Retinal pigment epithelial cell (primary cell): ENCODE results near the gene FAM170B.

ENCODE experiments used
- DNase-seq: peaks from one replicate; pipeline ENCODE4 v3.0.0-alpha.2; 2010; ENCODE audit warnings: low read depth
- H3K4me3 ChIP-seq: 2 replicates; pipeline ENCODE4 v1.5.1; 2011; ENCODE audit warnings: mild to moderate bottlenecking, low read length, control low read depth, moderate library complexity
- TF ChIP-seq, protein P1 (sequence below): conservative IDR thresholded peaks from 2 replicates; pipeline ENCODE4 v1.5.1; 2011; ENCODE audit warnings: low read depth, low read length, control low read depth, inconsistent platforms

FAM170B gene

GRCh38 chr10:49140304-49141177 lies 6.7 kb upstream of the FAM170B start:
- no peak overlapping the region for H3K4me3 ChIP-seq
- TF ChIP-seq, protein P1, sequence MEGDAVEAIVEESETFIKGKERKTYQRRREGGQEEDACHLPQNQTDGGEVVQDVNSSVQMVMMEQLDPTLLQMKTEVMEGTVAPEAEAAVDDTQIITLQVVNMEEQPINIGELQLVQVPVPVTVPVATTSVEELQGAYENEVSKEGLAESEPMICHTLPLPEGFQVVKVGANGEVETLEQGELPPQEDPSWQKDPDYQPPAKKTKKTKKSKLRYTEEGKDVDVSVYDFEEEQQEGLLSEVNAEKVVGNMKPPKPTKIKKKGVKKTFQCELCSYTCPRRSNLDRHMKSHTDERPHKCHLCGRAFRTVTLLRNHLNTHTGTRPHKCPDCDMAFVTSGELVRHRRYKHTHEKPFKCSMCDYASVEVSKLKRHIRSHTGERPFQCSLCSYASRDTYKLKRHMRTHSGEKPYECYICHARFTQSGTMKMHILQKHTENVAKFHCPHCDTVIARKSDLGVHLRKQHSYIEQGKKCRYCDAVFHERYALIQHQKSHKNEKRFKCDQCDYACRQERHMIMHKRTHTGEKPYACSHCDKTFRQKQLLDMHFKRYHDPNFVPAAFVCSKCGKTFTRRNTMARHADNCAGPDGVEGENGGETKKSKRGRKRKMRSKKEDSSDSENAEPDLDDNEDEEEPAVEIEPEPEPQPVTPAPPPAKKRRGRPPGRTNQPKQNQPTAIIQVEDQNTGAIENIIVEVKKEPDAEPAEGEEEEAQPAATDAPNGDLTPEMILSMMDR, result no peak
- DNase-seq, result no peak

GRCh38 chr10:49139846-49140195 lies 6.0 kb upstream of the FAM170B start:
- H3K4me3 ChIP-seq, result no peak overlapping the region
- peak; percentile 77 for DNase-seq
- TF ChIP-seq, protein P1, result no peak

- DNase-seq, result no peak
- no peak overlapping the region for H3K4me3 ChIP-seq
Observed at GRCh38 chr10:49139028-49139845, 5.4 kb upstream of the FAM170B start.

DNA sequence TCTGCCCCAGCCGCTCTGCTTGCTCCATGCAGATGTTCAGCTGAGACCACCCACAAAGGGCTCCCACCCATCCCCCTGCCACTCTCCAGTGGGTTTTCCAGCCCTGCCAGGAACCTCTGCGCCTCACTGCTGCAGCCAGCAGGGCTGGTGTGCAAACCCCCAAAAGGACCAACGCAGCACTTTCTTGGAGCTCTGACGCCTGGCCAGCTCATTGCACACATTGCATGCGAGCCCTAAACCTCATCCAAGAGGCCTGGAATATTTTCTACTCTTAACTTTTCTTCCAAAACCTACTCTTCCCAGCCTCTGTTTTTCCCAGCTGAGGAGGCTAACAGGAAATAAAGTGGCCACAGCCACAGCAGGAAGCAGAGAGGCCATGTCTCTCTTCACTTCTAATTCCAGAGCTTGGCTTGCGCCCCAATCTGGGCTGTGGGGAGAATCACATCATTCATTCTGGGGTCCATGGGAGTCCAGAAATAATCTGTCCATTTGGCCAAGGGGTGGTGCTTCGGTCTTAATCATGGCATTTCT lies 4.6 kb upstream of the FAM170B start:
- no peak for DNase-seq

More at GRCh38 chr10:49139028-49139845, 5.4 kb upstream of the FAM170B start:
- TF ChIP-seq, protein P1, result no peak

DNA sequence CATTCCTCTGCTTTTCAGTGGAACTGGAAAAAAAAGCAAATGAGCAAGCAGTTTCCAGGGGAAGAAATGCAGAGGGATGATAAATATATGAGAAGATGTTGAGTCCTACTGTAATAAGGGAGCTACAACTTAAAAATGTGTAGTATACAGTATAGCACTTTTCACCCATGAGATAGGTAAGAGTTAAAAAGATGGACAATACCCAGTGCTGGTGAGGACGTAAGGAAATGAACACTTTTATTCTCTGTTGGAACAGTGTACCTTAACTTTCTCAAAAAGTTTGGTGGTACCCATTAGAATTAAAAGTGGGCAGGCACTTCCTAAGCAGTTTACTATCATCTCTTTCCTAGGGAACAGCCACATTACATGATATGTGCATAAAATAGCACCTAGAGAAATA lies 2.7 kb upstream of the FAM170B start:
- no peak overlapping the region for H3K4me3 ChIP-seq
- DNase-seq, result no peak
- TF ChIP-seq, protein P1, result no peak

More for the DNA sequence above, 4.6 kb upstream of the FAM170B start:
- H3K4me3 ChIP-seq, result no peak overlapping the region
- TF ChIP-seq, protein P1, result no peak

DNA sequence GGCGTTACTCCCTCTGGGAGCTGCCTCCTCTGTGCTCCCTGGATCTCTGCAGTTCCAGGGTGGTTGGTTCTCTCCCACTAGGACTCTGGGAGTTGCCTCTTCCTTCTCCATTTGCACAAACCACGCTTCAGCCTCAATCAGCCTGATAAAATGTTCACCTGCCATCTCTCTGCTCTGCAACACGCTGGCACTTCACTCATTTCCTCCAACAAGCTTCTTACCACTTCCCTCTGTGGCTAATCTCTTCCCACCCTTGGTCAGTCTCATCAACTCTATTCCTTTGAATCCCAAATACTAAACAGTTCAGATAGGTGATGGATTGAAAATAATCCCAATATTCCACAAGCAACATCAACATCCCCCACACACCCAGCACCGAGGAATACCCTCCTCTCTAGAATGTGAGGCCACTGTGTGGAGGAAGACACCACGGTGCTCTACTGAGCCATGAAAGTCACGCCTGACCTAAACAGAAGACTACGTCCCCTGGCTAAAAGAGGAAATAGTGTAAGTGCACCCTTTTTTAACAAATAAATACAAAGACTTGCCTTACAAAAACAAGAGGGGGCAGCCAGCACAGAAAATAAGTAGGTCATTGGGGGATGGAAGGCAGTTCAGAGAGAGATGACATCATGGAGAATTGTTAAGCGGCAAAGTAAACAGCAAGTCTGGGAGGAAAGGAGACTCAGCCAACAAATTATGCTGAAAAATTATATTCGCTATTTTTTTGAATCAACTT lies 1.9 kb upstream of the FAM170B start:
- no peak for DNase-seq
- no peak overlapping the region for H3K4me3 ChIP-seq

More for the DNA sequence above, 1.9 kb upstream of the FAM170B start:
- TF ChIP-seq, protein P1, result no peak
